Neural progenitor cell (in vitro differentiated cells): ENCODE data around the gene IRX1. TPM values are rescaled to one million over a fixed set of nuclear protein-coding genes. Genes with fewer than 3 reads are reported as not detected.

Experiments used
- DNase-seq: peaks from one replicate; pipeline ENCODE4 v3.0.0-alpha.2; 2016; ENCODE audit warnings: low spot score
- H2AFZ ChIP-seq: fragments of 200-600 bp; sonication (generic); replicated peaks from 2 replicates; pipeline ENCODE4 v1.6.1; 2016; ENCODE audit warnings: antibody characterized with exemption
- H3F3A ChIP-seq: fragments of 200-600 bp; sonication (generic); 2 replicates; pipeline ENCODE4 v1.6.1; 2016; ENCODE audit warnings: antibody characterized with exemption, low read depth
- H3K27ac ChIP-seq: fragments of 200-600 bp; sonication (generic); 2 replicates; pipeline ENCODE4 v1.5.1; 2016; ENCODE audit warnings: mild to moderate bottlenecking
- H3K27me3 ChIP-seq: fragments of 200-600 bp; sonication (generic); 2 replicates; pipeline ENCODE4 v1.6.1; 2016; ENCODE audit warnings: mild to moderate bottlenecking, moderate library complexity
- H3K36me3 ChIP-seq: fragments of 200-600 bp; sonication (generic); 2 replicates; pipeline ENCODE4 v1.5.1; 2016
- H3K4me1 ChIP-seq: fragments of 200-600 bp; sonication (generic); 2 replicates; pipeline ENCODE4 v1.6.1; 2016; ENCODE audit warnings: mixed run types
- H3K4me2 ChIP-seq: fragments of 200-600 bp; sonication (generic); 2 replicates; pipeline ENCODE4 v1.6.1; 2016
- H3K4me3 ChIP-seq: fragments of 200-600 bp; sonication (generic); 2 replicates; pipeline ENCODE4 v1.5.1; 2016
- H3K79me2 ChIP-seq: fragments of 200-600 bp; sonication (generic); 2 replicates; pipeline ENCODE4 v1.6.1; 2016; ENCODE audit warnings: low read depth
- H3K9ac ChIP-seq: fragments of 200-600 bp; sonication (generic); 2 replicates; pipeline ENCODE4 v1.6.1; 2016
- H3K9me3 ChIP-seq: fragments of 200-600 bp; sonication (generic); 2 replicates; pipeline ENCODE4 v1.5.1; 2016; ENCODE audit warnings: low read depth
- H4K20me1 ChIP-seq: fragments of 200-600 bp; sonication (generic); 2 replicates; pipeline ENCODE4 v1.6.1; 2016; ENCODE audit warnings: low read depth
- H3K27ac Mint-ChIP-seq: 3 replicates; pipeline ENCODE4 v1.8.0; 2021; ENCODE audit warnings: mixed read lengths
- H3K27me3 Mint-ChIP-seq: 2 replicates; pipeline ENCODE4 v1.8.0; 2022; ENCODE audit warnings: low read depth, mild to moderate bottlenecking, inconsistent platforms, moderate library complexity, mixed read lengths; ENCODE audit not compliant: insufficient read depth
- H3K36me3 Mint-ChIP-seq: 3 replicates; pipeline ENCODE4 v1.8.0; 2021; ENCODE audit warnings: mixed read lengths
- H3K4me1 Mint-ChIP-seq: 3 replicates; pipeline ENCODE4 v1.8.0; 2021; ENCODE audit warnings: mixed read lengths
- H3K4me3 Mint-ChIP-seq: 3 replicates; pipeline ENCODE4 v1.8.0; 2021; ENCODE audit warnings: mild to moderate bottlenecking, moderate library complexity, mixed read lengths
- H3K9me3 Mint-ChIP-seq: 3 replicates; pipeline ENCODE4 v1.8.0; 2020; ENCODE audit warnings: mixed read lengths
- EZH2 ChIP-seq: fragments of 200-600 bp; sonication (generic); IDR thresholded peaks from 2 replicates; pipeline ENCODE4 v1.6.1; 2017; ENCODE audit warnings: antibody characterized with exemption, mild to moderate bottlenecking, moderate library complexity
- EZH2phosphoT487 ChIP-seq: fragments of 200-600 bp; sonication (generic); IDR thresholded peaks from 2 replicates; pipeline ENCODE4 v1.6.1; 2017; ENCODE audit warnings: antibody characterized with exemption
- total RNA-seq: library from RNA; depleted of rRNA; stranded (reverse); fragments of >200 nt; gene quantifications from 2 replicates; pipeline ENCODE4 v1.2.3, GENCODE V29; 2015; ENCODE audit warnings: low replicate concordance
- TF ChIP-seq, protein P1 (sequence below): fragments of 200-600 bp; sonication (generic); IDR thresholded peaks from 2 replicates; pipeline ENCODE4 v1.5.1; 2017; ENCODE audit warnings: antibody characterized with exemption, mild to moderate bottlenecking

IRX1 gene
- total RNA-seq, 1 donor from 2014 or later = 0.95 TPM

- Mint-ChIP-seq H3K27me3 (peaks cover 58% of the 10 kb centered on the region), H3K4me3 (peak overlapping the region; percentile 93), H3K36me3 (peaks cover 11% of the 10 kb centered on the region), H3K27ac (no peak overlapping the region), H3K9me3 (no peaks in the 10 kb centered on the region), H3K4me1 (peaks cover 44% of the 10 kb centered on the region)
- DNase-seq = peak; percentile 79
- peak overlapping the region; percentile 49 for H3K4me3 ChIP-seq
- H3F3A ChIP-seq = peaks cover 37% of the 10 kb centered on the region
- no peak overlapping the region for H3K9ac ChIP-seq
- peaks cover 83% of the 10 kb centered on the region for H4K20me1 ChIP-seq
- no peak overlapping the region for H3K27ac ChIP-seq
- H3K4me1 ChIP-seq = peaks cover 45% of the 10 kb centered on the region
- TF ChIP-seq EZH2 (peak; percentile 60), EZH2phosphoT487 (peak; percentile 67)
- TF ChIP-seq, protein P1, sequence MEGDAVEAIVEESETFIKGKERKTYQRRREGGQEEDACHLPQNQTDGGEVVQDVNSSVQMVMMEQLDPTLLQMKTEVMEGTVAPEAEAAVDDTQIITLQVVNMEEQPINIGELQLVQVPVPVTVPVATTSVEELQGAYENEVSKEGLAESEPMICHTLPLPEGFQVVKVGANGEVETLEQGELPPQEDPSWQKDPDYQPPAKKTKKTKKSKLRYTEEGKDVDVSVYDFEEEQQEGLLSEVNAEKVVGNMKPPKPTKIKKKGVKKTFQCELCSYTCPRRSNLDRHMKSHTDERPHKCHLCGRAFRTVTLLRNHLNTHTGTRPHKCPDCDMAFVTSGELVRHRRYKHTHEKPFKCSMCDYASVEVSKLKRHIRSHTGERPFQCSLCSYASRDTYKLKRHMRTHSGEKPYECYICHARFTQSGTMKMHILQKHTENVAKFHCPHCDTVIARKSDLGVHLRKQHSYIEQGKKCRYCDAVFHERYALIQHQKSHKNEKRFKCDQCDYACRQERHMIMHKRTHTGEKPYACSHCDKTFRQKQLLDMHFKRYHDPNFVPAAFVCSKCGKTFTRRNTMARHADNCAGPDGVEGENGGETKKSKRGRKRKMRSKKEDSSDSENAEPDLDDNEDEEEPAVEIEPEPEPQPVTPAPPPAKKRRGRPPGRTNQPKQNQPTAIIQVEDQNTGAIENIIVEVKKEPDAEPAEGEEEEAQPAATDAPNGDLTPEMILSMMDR = peak; percentile 68
- H3K36me3 ChIP-seq = no peaks in the 10 kb centered on the region
- no peaks in the 10 kb centered on the region for H3K9me3 ChIP-seq
- H2AFZ ChIP-seq = peak overlapping the region; percentile 56
- H3K27me3 ChIP-seq = peaks cover 100% of the 10 kb centered on the region
- H3K79me2 ChIP-seq = peaks cover 46% of the 10 kb centered on the region
- H3K4me2 ChIP-seq = peak overlapping the region; percentile 91
Measured at GRCh38 chr5:3599226-3600105, 3.8 kb downstream of the IRX1 start.

DNA sequence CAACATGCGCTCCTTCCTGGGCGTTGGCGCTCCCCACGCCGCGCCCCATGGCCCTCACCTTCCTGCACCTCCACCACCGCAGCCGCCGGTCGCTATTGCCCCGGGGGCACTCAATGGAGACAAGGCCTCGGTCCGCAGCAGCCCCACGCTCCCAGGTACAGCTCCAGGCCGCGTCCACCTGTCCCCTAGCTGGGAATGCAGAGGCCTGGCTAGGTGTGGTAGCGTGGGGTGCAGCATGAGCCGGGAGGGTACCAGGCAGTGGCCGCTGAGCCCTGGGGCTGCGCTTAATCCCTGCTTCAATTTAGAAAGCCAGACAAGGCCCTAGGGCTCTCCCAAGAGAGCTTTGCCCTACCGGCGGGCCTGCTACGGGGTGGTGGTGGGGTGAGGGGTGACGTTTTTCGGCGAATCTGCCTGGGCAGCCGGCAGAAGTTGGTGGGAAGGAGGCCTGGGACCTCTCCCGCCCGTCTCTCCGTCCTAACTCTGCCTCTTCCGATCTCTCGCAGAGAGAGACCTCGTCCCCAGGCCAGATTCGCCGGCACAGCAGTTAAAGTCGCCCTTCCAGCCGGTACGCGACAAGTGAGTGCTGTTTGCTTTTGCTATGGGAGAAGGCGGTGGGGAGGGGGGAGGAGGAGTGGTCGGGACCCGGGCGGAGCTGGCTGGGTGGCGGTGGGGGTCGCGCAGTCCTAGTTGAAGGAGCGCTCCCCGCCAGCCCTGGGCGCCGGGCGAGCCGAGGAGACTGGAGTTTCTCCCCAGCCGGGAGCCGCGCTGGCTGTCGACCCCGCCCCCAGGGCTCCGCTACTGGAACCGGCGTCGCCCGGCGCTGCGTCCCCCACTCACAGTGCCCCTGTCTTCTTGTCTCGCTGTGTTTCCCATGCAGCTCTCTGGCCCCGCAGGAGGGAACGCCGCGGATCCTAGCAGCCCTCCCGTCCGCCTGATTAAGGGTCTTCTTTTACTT is 4.8 kb downstream of the IRX1 start:
- peak; percentile 75 for TF ChIP-seq EZH2
- TF ChIP-seq, protein P1 = no peak
- TF ChIP-seq EZH2phosphoT487 = peak; percentile 39
- peaks cover 46% of the 10 kb centered on the region for H3K79me2 ChIP-seq
- peak overlapping the region; percentile 38 for H2AFZ ChIP-seq
- no peak overlapping the region for H3K27ac ChIP-seq
- Mint-ChIP-seq H3K4me3 (peak overlapping the region; percentile 48), H3K4me1 (peaks cover 44% of the 10 kb centered on the region), H3K36me3 (peaks cover 12% of the 10 kb centered on the region), H3K27me3 (peaks cover 60% of the 10 kb centered on the region), H3K9me3 (peaks cover 2% of the 10 kb centered on the region), H3K27ac (no peak overlapping the region)
- H3K9me3 ChIP-seq = no peaks in the 10 kb centered on the region
- H3K4me3 ChIP-seq = peak overlapping the region; percentile 49
- peaks cover 77% of the 10 kb centered on the region for H4K20me1 ChIP-seq
- no peak overlapping the region for H3K9ac ChIP-seq
- H3K4me2 ChIP-seq = peak overlapping the region; percentile 91
- no peaks in the 10 kb centered on the region for H3K36me3 ChIP-seq
- peaks cover 100% of the 10 kb centered on the region for H3K27me3 ChIP-seq
- peaks cover 28% of the 10 kb centered on the region for H3F3A ChIP-seq
- DNase-seq = peak; percentile 88
- peaks cover 36% of the 10 kb centered on the region for H3K4me1 ChIP-seq

GRCh38 chr5:3601061-3601710 is 5.6 kb downstream of the IRX1 start:
- peak; percentile 53 for DNase-seq
- Histone ChIP-seq H3K9me3 (no peaks in the 10 kb centered on the region), H3K9ac (no peak overlapping the region), H3K4me1 (peaks cover 36% of the 10 kb centered on the region), H3F3A (peaks cover 28% of the 10 kb centered on the region), H3K36me3 (no peaks in the 10 kb centered on the region), H3K79me2 (peaks cover 46% of the 10 kb centered on the region), H3K27ac (no peak overlapping the region), H3K4me3 (peak overlapping the region; percentile 49), H3K4me2 (peak overlapping the region; percentile 91), H2AFZ (no peak overlapping the region), H3K27me3 (peaks cover 100% of the 10 kb centered on the region), H4K20me1 (peaks cover 82% of the 10 kb centered on the region)
- peaks cover 12% of the 10 kb centered on the region for H3K36me3 Mint-ChIP-seq
- H3K4me3 Mint-ChIP-seq = peak overlapping the region; percentile 76
- H3K9me3 Mint-ChIP-seq = peaks cover 2% of the 10 kb centered on the region
- H3K4me1 Mint-ChIP-seq = peaks cover 46% of the 10 kb centered on the region
- H3K27ac Mint-ChIP-seq = no peak overlapping the region
- TF ChIP-seq, protein P1 = no peak
- TF ChIP-seq EZH2 (no peak), EZH2phosphoT487 (no peak)
- H3K27me3 Mint-ChIP-seq = peaks cover 62% of the 10 kb centered on the region
